HCT116 (cell line): ENCODE measurements around the gene NMUR1. TPM values are rescaled to one million over a fixed set of nuclear protein-coding genes. Genes with fewer than 3 reads are reported as not detected.

Experiments
- ATAC-seq: fragments of 200-7000 bp; cut with Tn5 transposase; 2 replicates; pipeline ENCODE4 v1.9.1; 2020; ENCODE audit warnings: mild to moderate bottlenecking, moderate library complexity
- BruUV-seq: library from RNA; stranded (reverse); fragments of 400-500 nt; replicated peaks from 2 replicates; lab custom pipeline; 2021; lab: Mats Ljungman, UMichigan
- CTCF ChIA-PET: fragments of 300-600 bp; sonication (Branson Sonifier 250); formaldehyde crosslinking; loops from one replicate; lab custom pipeline; 2021; ENCODE audit warnings: antibody characterized with exemption; lab: Charles Lee
- POLR2A ChIA-PET: fragments of 300-600, 350-600 bp; sonication (Branson Sonifier 250); formaldehyde crosslinking; loops from one replicate; lab custom pipeline; 2021; ENCODE audit warnings: antibody characterized with exemption; lab: Charles Lee
- RAD21 ChIA-PET, 2 experiments: fragments of 300-600 bp; sonication (Branson Sonifier 250); formaldehyde crosslinking; loops; one replicate each; lab custom pipeline; 2023; ENCODE audit warnings: low total read pairs in 2 of 2; ENCODE audit not compliant: uncharacterized antibody in 2 of 2, unreplicated experiment in 2 of 2, low non-redundant PET in 1 of 2; lab: Charles Lee
- DNase-seq: peaks from one replicate; pipeline ENCODE4 v3.0.0-alpha.2; 2010; ENCODE audit warnings: low read depth, low spot score
- H2AFZ ChIP-seq: fragments of 200-600 bp; shearing (Covaris generic), sonication (generic); 2 replicates; pipeline ENCODE4 v1.6.1; 2017; ENCODE audit warnings: low read depth, mixed run types, mixed read lengths, antibody characterized with exemption, low read length; ENCODE audit not compliant: poor library complexity, severe bottlenecking
- H3K27ac ChIP-seq: 2 replicates; pipeline ENCODE4 v1.5.1; 2012; ENCODE audit warnings: low read depth, low read length
- H3K27me3 ChIP-seq: fragments of 200-600 bp; sonication (generic); 2 replicates; pipeline ENCODE4 v1.6.1; 2016; ENCODE audit warnings: mixed run types, low read length, mixed read lengths; ENCODE audit not compliant: insufficient read depth
- H3K36me3 ChIP-seq, 2 experiments: fragments of 200-500 bp in 1 of 2; fragments of 200-600 bp in 1 of 2; sonication (Bioruptor generic) in 1 of 2; sonication (generic) in 1 of 2; 2 replicates each; pipeline versions ENCODE4 v1.5.1 to v1.6.1; 2014 to 2016; ENCODE audit warnings: low read length in 2 of 2, inconsistent platforms in 1 of 2, mixed read lengths in 1 of 2, mixed run types in 1 of 2; ENCODE audit not compliant: insufficient read depth in 2 of 2, control insufficient read depth in 1 of 2
- H3K4me1 ChIP-seq, 2 experiments: fragments of 200-600 bp in 1 of 2; sonication (generic) in 1 of 2; 2 replicates each; pipeline versions ENCODE4 v1.5.1 to v1.6.1; 2012 to 2017; ENCODE audit warnings: low read length in 2 of 2, inconsistent platforms in 1 of 2, mild to moderate bottlenecking in 1 of 2, mixed read lengths in 1 of 2, mixed run types in 1 of 2, moderate library complexity in 1 of 2; ENCODE audit not compliant: insufficient read depth in 2 of 2, control insufficient read depth in 1 of 2
- H3K4me2 ChIP-seq: fragments of 200-600 bp; sonication (generic); 2 replicates; pipeline ENCODE4 v1.6.1; 2017; ENCODE audit warnings: mixed run types, low read length, mixed read lengths
- H3K4me3 ChIP-seq, 2 experiments: fragments of 200-600 bp in 1 of 2; sonication (generic) in 1 of 2; replicated peaks in 1 of 2; 2 replicates each; pipeline ENCODE4 v1.5.1; 2011 to 2016; ENCODE audit warnings: low read length in 2 of 2, control low read depth in 1 of 2, low read depth in 1 of 2, mild to moderate bottlenecking in 1 of 2, mixed read lengths in 1 of 2, mixed run types in 1 of 2
- H3K79me2 ChIP-seq: fragments of 200-600 bp; sonication (generic); 2 replicates; pipeline ENCODE4 v1.6.1; 2017; ENCODE audit warnings: mild to moderate bottlenecking, mixed run types, low read length, moderate library complexity, mixed read lengths; ENCODE audit not compliant: insufficient read depth
- H3K9ac ChIP-seq: fragments of 200-600 bp; sonication (generic); 2 replicates; pipeline ENCODE4 v1.6.1; 2016; ENCODE audit warnings: low read length, mixed read lengths
- H3K9me2 ChIP-seq: fragments of 200-600 bp; sonication (generic), shearing (Covaris generic); 2 replicates; pipeline ENCODE4 v1.6.1; 2017; ENCODE audit warnings: mixed run types, mild to moderate bottlenecking, moderate library complexity; ENCODE audit not compliant: insufficient read depth
- H3K9me3 ChIP-seq, 2 experiments: fragments of 200-500 bp in 1 of 2; fragments of 200-600 bp in 1 of 2; sonication (Bioruptor generic) in 1 of 2; sonication (generic) in 1 of 2; 2 replicates each; pipeline ENCODE4 v1.6.1; 2014 to 2017; ENCODE audit warnings: low read length in 2 of 2, mixed read lengths in 2 of 2, inconsistent platforms in 1 of 2, low read depth in 1 of 2, mild to moderate bottlenecking in 1 of 2, mixed run types in 1 of 2, moderate library complexity in 1 of 2; ENCODE audit not compliant: control insufficient read depth in 1 of 2, insufficient read depth in 1 of 2
- H4K20me1 ChIP-seq: fragments of 200-600 bp; sonication (generic), shearing (Covaris generic); 2 replicates; pipeline ENCODE4 v1.6.1; 2017; ENCODE audit warnings: mixed run types, mild to moderate bottlenecking, moderate library complexity; ENCODE audit not compliant: insufficient read depth
- ATF3 ChIP-seq: IDR thresholded peaks from 2 replicates; pipeline ENCODE4 v1.6.1; 2012
- CEBPB ChIP-seq: IDR thresholded peaks from 2 replicates; pipeline ENCODE4 v1.6.1; 2012; ENCODE audit warnings: low read depth
- CTCF ChIP-seq, 3 experiments: fragments of 200-600 bp in 1 of 3; sonication (generic) in 1 of 3; IDR thresholded peaks in 2 of 3; conservative IDR thresholded peaks in 1 of 3; 2 replicates each; pipeline ENCODE4 v1.5.1; 2012 to 2017; ENCODE audit warnings: low read depth in 2 of 3, low read length in 2 of 3, antibody characterized with exemption in 1 of 3, borderline replicate concordance in 1 of 3, control low read depth in 1 of 3, mild to moderate bottlenecking in 1 of 3, mixed read lengths in 1 of 3, mixed run types in 1 of 3, moderate library complexity in 1 of 3; ENCODE audit not compliant: insufficient read depth in 1 of 3
- EGR1 ChIP-seq: IDR thresholded peaks from 2 replicates; pipeline ENCODE4 v1.6.1; 2012; ENCODE audit warnings: low read depth
- ELF1 ChIP-seq: IDR thresholded peaks from 2 replicates; pipeline ENCODE4 v1.6.1; 2012; ENCODE audit warnings: low read depth, borderline replicate concordance
- EZH2phosphoT487 ChIP-seq: fragments of 200-600 bp; IDR thresholded peaks from 2 replicates; pipeline ENCODE4 v1.6.1; 2018; ENCODE audit warnings: antibody characterized with exemption, borderline replicate concordance
- FOSL1 ChIP-seq: IDR thresholded peaks from 2 replicates; pipeline ENCODE4 v1.6.1; 2012; ENCODE audit warnings: low read depth
- REST ChIP-seq: IDR thresholded peaks from 2 replicates; pipeline ENCODE4 v1.6.1; 2012; ENCODE audit warnings: low read depth
- SIN3A ChIP-seq: IDR thresholded peaks from 2 replicates; pipeline ENCODE4 v1.6.1; 2012; ENCODE audit warnings: low read depth
- SP1 ChIP-seq: IDR thresholded peaks from 2 replicates; pipeline ENCODE4 v1.6.1; 2012; ENCODE audit warnings: low read depth
- SRF ChIP-seq: IDR thresholded peaks from 2 replicates; pipeline ENCODE4 v1.6.1; 2012; ENCODE audit warnings: low read depth
- TCF7L2 ChIP-seq: IDR thresholded peaks from 2 replicates; pipeline ENCODE4 v1.7.0; 2011; ENCODE audit warnings: borderline replicate concordance, inconsistent platforms; ENCODE audit not compliant: insufficient read depth, insufficient read length; ENCODE audit errors: extremely low read depth
- ZFX ChIP-seq: fragments of 450-650 bp; IDR thresholded peaks from 2 replicates; pipeline ENCODE4 v1.6.1; 2017
- ZNF274 ChIP-seq: fragments of 200-500 bp; sonication (Bioruptor generic); IDR thresholded peaks from 2 replicates; pipeline ENCODE4 v1.6.1; 2014; ENCODE audit warnings: mild to moderate bottlenecking, low read depth, low read length, inconsistent platforms
- intact Hi-C: fragments of 100-400 bp; cut with micrococcal nuclease; formaldehyde crosslinking; loops from 2 replicates; pipeline ENCODE4 v1.10.0; 2022
- total RNA-seq: library from RNA; stranded (reverse); gene quantifications from one replicate; pipeline ENCODE4 v1.2.1, GENCODE V29; 2021; ENCODE audit not compliant: unreplicated experiment

Gene NMUR1
- total RNA-seq, 1 experiment from 2014 or later, result not detected

- Histone ChIP-seq H3K36me3 (no peaks in the 10 kb centered on the region), H3K4me1 (peaks cover 0 to 4% of the 10 kb centered on the region in 2 experiments; a peak in 2 of 4 replicates), H3K4me3 (no peak overlapping the region), H3K4me2 (no peak overlapping the region), H2AFZ (no peak overlapping the region), H3K79me2 (no peaks in the 10 kb centered on the region), H3K9ac (no peak overlapping the region), H3K27ac (no peak overlapping the region), H3K9me3 (no peaks in the 10 kb centered on the region), H3K9me2 (no peaks in the 10 kb centered on the region), H4K20me1 (no peaks in the 10 kb centered on the region), H3K27me3 (no peaks in the 10 kb centered on the region)
- DNase-seq (no peak), ATAC-seq (no peak)
- RAD21 ChIA-PET, result no interaction called here
- TF ChIP-seq ZNF274 (no peak), FOSL1 (no peak), SRF (no peak), CTCF (IDR thresholded peaks at IDR 0.05 in 2 of 3, conservative IDR thresholded peaks at IDR 0.05 in 1 of 3; ENCODE audit: borderline replicate concordance in 1 of 3, insufficient read depth in 1 of 3, low read depth in 2 of 3, low read length in 2 of 3) (no peak), ELF1 (no peak), SP1 (no peak)
- no TSS peak for BruUV-seq
- POLR2A ChIA-PET, result no interaction called here
- CTCF ChIA-PET, result interaction anchor here (1.2 kb wide), 1 partner anchor 13 kb away, joined by 3 read pairs; no protein-coding TSS in a partner anchor
- intact Hi-C loops, result no loop called here
These were observed 10.2 kb downstream of the NMUR1 start for GRCh38 chr2:231519975-231520555.

GRCh38 chr2:231518771-231519170, 11.5 kb downstream of the NMUR1 start:
- TF ChIP-seq SIN3A (no peak), ATF3 (no peak), ZNF274 (no peak), FOSL1 (no peak), EZH2phosphoT487 (no peak), ZFX (no peak), TCF7L2 (no peak), ELF1 (no peak), REST (no peak), EGR1 (no peak), CEBPB (no peak), SRF (no peak), SP1 (no peak)
- TF ChIP-seq, all 23 proteins: peak for 0
- no peak overlapping the region for H3K4me3 ChIP-seq
- no peaks in the 10 kb centered on the region for H3K9me3 ChIP-seq
- H3K79me2 ChIP-seq, result peaks cover under 1% of the 10 kb centered on the region; the same call in 1 of the 2 replicates
- H3K27ac ChIP-seq, result no peak overlapping the region
- H3K9ac ChIP-seq, result no peak overlapping the region
- ChIA-PET CTCF (no interaction called here), POLR2A (no interaction called here), RAD21 (interaction anchor here in 1 of 2 experiments (1.6 kb wide), 1 partner anchor 83 kb away, joined by 4 read pairs; no protein-coding TSS in a partner anchor)
- DNase-seq (no peak), ATAC-seq (no peak)
- no peaks in the 10 kb centered on the region for H3K36me3 ChIP-seq
- BruUV-seq, result no TSS peak
- no peaks in the 10 kb centered on the region for H3K9me2 ChIP-seq
- H2AFZ ChIP-seq, result no peak overlapping the region
- intact Hi-C loops, result no loop called here
- no peaks in the 10 kb centered on the region for H4K20me1 ChIP-seq
- no peaks in the 10 kb centered on the region for H3K27me3 ChIP-seq
- H3K4me2 ChIP-seq, result no peak overlapping the region
- peaks cover 3 to 15% of the 10 kb centered on the region in 2 experiments for H3K4me1 ChIP-seq
